ENCODE data around the gene PTGFRN.
"Not testable (repeated sequence)": the region's sequence is repeated elsewhere in the genome, so short reads cannot be mapped to it uniquely, and the experiment has no call there.

Gene PTGFRN

GRCh38 chr1:116918714-116919357 is 9.1 kb downstream of the PTGFRN start:
- DNase-seq, result no peak

DNA sequence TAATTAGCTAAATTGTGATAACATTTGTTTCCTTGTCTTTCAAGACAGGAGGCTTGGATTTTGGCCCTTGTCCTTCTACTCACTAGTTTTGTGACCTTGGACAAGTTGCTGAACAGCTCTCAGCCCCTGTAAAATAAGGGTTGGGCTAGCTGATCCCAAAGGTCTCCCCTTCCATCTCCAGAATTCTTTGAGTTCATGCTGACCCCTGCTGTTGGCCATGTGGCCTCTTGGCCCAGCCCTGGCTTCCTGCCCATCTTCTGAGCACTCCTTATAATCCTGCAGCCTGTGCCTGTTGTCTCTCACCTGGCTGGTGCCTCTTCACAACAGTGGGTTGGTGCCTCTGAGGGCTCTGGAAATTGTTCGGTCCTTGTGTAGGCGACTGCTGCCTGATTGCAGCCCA is 10.1 kb downstream of the PTGFRN start:
- no peak for DNase-seq

GRCh38 chr1:116920211-116920610 is 10.5 kb downstream of the PTGFRN start:
- no peak for DNase-seq

- no peak for DNase-seq
These were observed 11.7 kb downstream of the PTGFRN start for GRCh38 chr1:116921301-116921885.

GRCh38 chr1:116921937-116922336 is 12.2 kb downstream of the PTGFRN start:
- no peak for DNase-seq

DNA sequence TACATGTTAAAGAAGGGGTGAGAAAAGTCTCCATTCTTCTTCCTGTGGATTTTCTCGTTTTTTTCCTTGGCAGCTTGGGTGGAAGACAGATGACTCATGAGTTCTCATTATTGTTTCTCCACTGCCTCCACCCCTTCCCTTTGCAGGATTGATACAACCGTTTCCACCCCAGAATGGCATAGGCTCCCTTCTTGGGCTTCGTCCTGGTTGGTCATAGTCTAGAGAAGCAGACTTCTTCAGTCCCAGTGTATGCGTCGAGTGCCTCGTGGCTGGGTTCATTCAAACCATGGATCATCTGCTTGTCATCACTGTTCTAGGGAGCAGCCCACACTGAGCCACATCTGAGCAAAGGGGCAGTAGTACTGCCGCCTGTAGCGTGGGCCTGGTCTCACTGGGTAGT is 13.7 kb downstream of the PTGFRN start:
- no peak for DNase-seq

- no peak for DNase-seq
These were observed 17.5 kb downstream of the PTGFRN start for GRCh38 chr1:116927049-116927798.

GRCh38 chr1:116929961-116930592 is 20.4 kb downstream of the PTGFRN start:
- no peak for DNase-seq

- no peak for DNase-seq
These were observed 21.6 kb downstream of the PTGFRN start for GRCh38 chr1:116931016-116931918.

DNA sequence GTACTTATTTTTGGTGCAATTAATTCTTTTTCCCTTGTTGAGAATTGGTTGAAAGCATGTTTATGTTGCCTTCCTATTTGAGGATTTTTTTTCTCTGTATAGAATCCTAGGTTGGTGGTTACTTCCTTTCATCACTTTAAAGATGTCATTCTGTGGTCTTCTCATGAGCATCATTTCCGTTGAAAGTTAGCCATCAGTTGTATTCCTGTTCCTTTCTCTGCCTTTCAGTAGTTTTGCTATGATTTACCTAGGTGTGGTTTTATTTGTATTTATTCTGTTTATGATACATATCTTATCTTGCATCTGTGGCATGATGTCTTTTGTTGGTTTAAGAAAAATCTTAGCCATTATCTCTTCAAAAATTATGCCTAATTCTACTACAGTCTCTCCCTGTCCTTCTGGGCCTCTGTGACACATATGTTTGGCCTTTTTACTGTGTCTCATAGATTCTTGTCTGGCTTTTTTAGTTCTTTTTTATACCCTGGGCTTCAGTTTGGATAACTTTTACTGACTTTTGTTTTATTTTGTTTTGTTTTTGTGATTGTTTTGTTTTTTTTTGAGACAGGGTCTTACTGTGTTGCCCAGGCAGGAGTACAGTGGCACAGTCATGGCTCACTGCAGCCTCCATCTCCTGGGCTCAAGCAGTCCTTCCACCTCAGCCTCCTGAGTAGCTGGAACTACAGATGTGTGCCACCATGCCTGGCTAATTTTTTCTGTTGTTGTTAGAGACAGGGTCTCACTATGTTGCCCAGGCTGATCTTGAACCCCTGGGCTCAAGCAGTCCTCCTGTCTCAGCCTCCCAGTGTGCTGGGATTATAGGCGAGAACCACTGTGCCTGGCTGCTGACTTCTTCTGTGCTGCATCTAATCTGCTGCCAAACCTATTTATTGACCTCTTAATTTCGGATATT is 24.1 kb downstream of the PTGFRN start:
- DNase-seq, result peak; percentile 32

DNA sequence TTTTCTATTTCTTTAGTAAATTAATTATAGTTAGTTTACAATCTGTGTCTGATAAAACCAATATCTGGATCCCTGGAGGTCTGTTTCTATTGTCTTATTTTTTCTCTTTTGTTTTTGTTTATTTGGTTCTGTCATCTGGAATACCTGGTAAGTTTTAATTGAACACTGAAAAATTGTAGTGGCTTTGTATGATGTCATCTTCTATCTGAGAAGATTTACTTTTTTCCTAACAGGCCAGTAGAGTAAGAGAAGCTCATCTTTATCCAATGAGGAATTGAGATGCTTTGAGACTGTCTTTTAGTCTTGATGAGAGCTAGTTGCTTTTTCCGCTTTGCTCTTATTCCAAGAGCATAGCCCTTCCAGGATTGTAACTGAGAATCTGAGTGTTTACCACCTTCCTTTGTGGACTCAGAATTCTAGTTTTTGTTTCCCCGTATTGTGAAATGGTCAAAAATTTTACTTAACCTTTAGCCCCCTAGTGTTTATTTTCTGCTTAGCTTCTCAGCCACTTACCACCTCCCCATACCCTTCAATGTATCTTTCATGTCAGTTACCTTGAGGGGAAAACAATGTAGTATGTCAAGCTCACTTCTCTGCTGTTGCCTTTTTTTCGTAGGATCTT is 25.0 kb downstream of the PTGFRN start:
- peak; percentile 40 for DNase-seq

DNA sequence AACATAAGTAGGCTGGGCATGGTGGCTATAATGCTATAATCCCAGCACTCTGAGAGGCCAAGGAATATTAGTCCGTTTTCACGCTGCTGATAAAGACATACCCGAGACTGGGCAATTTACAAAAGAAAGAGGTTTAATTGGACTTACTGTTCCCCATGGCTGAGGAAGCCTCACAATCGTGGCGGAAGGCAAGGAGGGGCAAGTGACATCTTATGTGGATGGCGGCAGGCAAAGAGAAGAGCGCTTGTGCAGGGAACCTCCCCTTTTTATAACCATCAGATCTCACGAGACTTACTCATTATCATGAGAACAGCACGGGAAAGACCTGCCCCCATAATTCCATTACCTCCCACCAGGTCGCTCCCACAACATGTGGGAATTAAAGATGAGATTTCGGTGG is 28.5 kb downstream of the PTGFRN start:
- no peak for DNase-seq

DNA sequence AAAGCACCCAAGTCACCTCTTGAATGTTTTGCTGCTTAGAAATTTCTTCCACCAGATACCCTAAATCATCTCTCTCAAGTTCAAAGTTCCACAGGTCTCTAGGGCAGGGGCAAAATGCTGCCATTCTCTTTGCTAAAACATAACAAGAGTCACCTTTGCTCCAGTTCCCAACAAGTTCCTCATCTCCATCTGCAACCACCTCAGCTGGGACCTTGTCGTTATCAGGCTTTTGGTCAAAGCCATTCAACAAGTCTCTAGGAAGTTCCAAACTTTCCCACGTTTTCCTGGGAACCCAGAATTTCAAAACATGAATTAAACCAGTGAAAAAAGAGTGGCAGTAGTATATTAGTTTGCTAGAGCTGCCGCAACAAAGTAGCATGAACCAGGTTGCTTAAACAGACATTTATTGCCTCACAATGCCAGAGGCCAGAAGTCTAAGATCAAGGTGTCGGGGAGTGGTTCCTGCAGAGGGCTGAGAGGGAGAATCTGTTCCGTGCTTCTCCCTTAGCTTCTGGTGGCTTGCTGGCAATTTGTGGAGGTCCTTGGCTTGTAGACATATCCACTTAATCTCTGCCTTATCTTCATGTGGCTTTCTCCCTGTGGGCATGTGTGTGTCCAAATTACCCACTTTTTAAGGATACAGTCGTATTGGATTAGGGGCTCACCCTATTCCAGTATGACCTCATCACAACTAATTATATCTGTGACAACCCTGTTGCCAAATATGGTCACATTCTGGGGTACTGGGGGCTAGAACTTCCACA is 30.2 kb downstream of the PTGFRN start:
- not testable (repeated sequence) for DNase-seq

DNA sequence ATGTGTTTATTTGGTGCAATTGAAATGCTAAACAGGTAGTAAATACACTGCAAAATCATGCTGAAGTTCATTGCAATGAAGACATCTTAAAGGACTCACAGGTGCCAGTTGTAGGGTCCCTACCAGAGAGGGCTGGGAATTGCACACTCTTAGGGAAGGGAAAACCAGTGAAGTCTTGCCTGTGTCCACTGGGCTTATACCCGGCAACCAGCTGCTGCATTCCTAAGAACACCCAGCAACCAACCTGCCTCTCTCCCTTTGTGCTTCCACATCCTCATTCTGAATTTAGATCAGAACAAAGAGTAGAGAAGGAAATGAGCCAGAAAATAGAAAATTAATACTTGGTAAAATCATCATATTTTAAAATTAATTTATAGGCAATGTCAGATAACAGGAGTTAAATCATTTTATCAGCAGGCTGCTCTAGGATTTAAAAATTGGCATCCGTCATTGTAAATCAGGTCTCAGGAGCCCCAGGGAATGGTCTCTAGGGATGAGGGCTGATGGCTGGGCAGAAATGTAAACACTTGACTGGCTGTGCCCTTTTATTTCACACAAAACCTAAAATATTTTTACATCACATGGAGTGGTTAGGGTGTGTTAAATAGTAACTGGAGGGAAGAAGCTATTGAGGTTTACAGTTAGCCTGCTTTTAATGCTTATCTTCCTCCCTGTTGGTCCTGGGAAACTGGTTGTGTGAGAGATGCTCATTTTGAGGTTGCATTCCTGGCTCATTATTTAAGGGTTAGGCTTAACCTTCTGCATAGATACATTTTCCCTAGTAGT is 31.3 kb downstream of the PTGFRN start:
- no peak for DNase-seq

DNA sequence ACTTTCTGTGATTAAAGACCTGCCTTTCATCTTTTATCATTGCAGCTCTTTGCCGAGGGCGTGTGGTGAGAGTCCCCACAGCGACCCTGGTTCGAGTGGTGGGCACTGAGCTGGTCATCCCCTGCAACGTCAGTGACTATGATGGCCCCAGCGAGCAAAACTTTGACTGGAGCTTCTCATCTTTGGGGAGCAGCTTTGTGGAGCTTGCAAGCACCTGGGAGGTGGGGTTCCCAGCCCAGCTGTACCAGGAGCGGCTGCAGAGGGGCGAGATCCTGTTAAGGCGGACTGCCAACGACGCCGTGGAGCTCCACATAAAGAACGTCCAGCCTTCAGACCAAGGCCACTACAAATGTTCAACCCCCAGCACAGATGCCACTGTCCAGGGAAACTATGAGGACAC is 32.0 kb downstream of the PTGFRN start:
- no peak for DNase-seq

- DNase-seq, result no peak
These were observed 32.6 kb downstream of the PTGFRN start for GRCh38 chr1:116942344-116942743.

DNA sequence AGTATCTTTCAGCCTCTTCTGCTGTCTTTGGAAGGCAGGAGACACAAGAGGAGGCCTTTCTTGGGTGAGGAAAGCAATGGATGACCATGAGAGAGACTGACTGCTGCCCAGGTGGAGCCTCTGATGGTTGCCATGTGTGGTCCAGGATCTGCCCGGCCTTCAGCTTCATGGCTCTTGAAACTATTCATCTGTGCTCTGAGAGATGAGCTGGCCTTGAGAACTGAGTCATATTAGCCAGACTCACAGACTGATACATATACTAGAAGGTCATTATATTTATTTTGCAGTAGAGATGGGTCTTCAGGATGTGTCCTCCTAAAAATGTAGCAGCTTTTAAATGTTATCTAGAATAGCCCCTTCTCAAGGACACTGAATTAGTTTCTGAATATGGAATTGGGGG is 33.7 kb downstream of the PTGFRN start:
- no peak for DNase-seq

DNA sequence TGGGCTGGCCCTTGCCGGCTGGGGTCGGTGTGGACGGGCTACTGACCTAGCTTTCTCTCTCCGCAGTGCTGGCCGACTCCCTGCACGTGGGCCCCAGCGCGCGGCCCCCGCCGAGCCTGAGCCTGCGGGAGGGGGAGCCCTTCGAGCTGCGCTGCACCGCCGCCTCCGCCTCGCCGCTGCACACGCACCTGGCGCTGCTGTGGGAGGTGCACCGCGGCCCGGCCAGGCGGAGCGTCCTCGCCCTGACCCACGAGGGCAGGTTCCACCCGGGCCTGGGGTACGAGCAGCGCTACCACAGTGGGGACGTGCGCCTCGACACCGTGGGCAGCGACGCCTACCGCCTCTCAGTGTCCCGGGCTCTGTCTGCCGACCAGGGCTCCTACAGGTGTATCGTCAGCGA is 34.9 kb downstream of the PTGFRN start:
- no peak for DNase-seq

DNA sequence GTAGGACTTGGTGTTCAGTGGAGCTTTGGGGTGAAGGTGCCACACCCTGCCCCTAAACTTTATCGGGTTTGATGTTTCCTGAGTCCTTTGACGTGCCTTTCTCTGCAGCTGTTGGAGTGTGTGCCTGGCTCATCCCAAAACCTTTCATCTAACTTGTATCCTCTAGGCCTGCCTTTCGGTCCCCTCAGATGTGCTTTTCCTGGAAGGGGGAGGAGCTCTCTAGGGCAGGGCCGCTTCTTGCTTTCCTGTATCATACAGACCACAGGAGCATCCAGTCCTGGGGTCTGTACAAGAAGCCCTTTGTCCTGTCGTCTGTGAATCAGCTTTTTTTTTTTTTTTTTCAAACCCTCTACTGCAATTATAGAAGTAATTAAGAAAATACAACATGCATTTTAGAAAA is 35.7 kb downstream of the PTGFRN start:
- DNase-seq, result no peak

DNA sequence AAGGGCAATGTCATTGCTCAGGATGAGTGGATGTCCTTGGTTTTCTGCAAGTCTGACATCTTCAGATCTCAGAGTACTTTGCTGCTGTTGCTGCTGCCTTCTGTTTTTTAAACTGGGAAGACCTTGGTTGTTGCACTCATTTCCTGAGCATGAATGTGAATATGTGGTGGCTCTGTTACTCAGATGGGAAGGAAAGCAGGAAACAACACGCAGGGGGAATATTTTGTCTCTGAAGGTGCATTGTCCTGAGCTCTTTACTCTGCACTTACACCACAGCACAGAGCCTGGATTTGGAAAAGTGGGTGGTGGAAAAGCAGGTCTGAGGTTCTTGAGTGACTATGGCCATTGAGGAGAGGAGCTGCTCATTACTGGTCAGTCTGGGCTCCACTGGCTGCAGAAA is 36.3 kb downstream of the PTGFRN start:
- DNase-seq, result no peak
